Suprapubic skin (tissue), 4 donors: Measurements from ENCODE around the gene UBXN10. TPM values are rescaled to one million over a fixed set of nuclear protein-coding genes. Genes with fewer than 3 reads are reported as not detected.

Experiments
- DNase-seq, 2 donors: peaks; one replicate each; pipeline ENCODE4 v3.0.0-alpha.2; 2019; ENCODE audit warnings: low spot score in 2 of 2
- H3K27ac ChIP-seq: fragments of 200-600 bp; sonication (generic); one replicate; pipeline ENCODE4 v1.5.1; 2019
- H3K27me3 ChIP-seq: fragments of 200-600 bp; sonication (generic); one replicate; pipeline ENCODE4 v1.5.1; 2019
- H3K36me3 ChIP-seq: fragments of 200-600 bp; sonication (generic); one replicate; pipeline ENCODE4 v1.5.1; 2019
- H3K4me1 ChIP-seq: fragments of 200-600 bp; sonication (generic); one replicate; pipeline ENCODE4 v1.5.1; 2019
- H3K4me3 ChIP-seq: fragments of 200-600 bp; sonication (generic); one replicate; pipeline ENCODE4 v1.5.1; 2019; ENCODE audit warnings: mild to moderate bottlenecking
- H3K9me3 ChIP-seq: fragments of 200-600 bp; sonication (generic); one replicate; pipeline ENCODE4 v1.5.1; 2019
- CTCF ChIP-seq, 2 donors: fragments of 200-600 bp in 1 of 2; fragments of 450-650 bp in 1 of 2; sonication (generic) in 1 of 2; IDR thresholded peaks; one replicate each; pipeline ENCODE4 v1.5.1; 2016 to 2019; ENCODE audit warnings: antibody characterized with exemption in 2 of 2, mild to moderate bottlenecking in 1 of 2, moderate library complexity in 1 of 2
- EP300 ChIP-seq: sonication (generic); formaldehyde crosslinking; IDR thresholded peaks from one replicate; pipeline ENCODE4 v1.6.1; 2017; ENCODE audit warnings: antibody characterized with exemption
- POLR2A ChIP-seq, 2 donors: fragments of 450-650 bp; IDR thresholded peaks; one replicate each; pipeline ENCODE4 v1.6.1; 2017; ENCODE audit warnings: antibody characterized with exemption in 2 of 2, mild to moderate bottlenecking in 2 of 2, moderate library complexity in 2 of 2
- POLR2AphosphoS5 ChIP-seq, 3 donors: sonication (generic); formaldehyde crosslinking; IDR thresholded peaks; one replicate each; pipeline ENCODE4 v1.6.1; 2017; ENCODE audit warnings: antibody characterized with exemption in 3 of 3
- WGBS: methylation state at CpG from one replicate; pipeline ENCODE4 v1.1.5; 2018; 5-methylcytosine and 5-hydroxymethylcytosine counted together
- total RNA-seq, 4 donors: library from RNA; depleted of rRNA; stranded (reverse); fragments of >200 nt; gene quantifications; one replicate each; pipeline ENCODE4 v1.1.0, GENCODE V29; 2016

The UBXN10 gene
- total RNA-seq, 4 donors from 2014 or later, result 0.48 to 1.0 (median 0.68) TPM

- H3K36me3 ChIP-seq, result no peaks in the 10 kb centered on the region
- no peak overlapping the region for H3K27ac ChIP-seq
- no peak overlapping the region for H3K4me3 ChIP-seq
- H3K27me3 ChIP-seq, result peaks cover 53% of the 10 kb centered on the region
- TF ChIP-seq CTCF (IDR thresholded peaks at IDR 0.05), result no peak
- TF ChIP-seq POLR2AphosphoS5 (IDR thresholded peaks at IDR 0.05), result no peak
- TF ChIP-seq POLR2A (IDR thresholded peaks at IDR 0.05), result no peak
- no peak for TF ChIP-seq EP300
- no peaks in the 10 kb centered on the region for H3K4me1 ChIP-seq
- 76% methylated on average over 2 of the region's 2 CpGs for WGBS
- no peak for DNase-seq
- no peaks in the 10 kb centered on the region for H3K9me3 ChIP-seq
These were observed 54.1 kb downstream of the UBXN10 start for GRCh38 chr1:20240012-20240411.

DNA sequence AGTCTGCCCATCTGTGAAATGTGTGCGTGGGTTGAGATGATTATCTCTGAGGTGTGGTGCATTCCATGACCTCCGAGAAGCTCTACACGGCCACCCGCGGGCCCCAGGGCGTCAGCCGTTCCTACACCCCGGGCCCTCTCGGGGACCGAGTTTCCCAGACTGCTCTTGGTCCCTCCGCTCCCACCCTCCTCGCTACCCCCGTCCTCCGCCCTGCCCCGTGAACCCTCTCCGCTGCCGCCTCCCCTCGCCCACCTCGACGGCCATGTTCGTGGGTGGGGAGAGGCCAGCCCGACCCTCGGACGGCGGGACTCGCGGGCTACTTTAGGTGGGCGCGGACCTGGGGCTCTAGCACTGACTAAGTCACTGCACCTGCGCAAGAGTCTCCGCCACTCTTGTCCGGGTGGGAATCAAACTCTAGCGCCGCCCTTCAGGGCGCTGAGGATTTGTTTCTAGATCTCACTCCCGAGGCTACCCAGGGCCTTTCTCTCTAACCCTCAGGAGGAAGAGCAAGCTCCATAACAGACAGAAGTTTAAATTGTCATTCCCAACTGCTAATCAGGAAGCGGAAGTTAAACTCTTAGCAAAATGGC lies 57.1 kb downstream of the UBXN10 start:
- WGBS, result 68% methylated on average over 36 of the region's 37 CpGs
- Histone ChIP-seq H3K36me3 (no peaks in the 10 kb centered on the region), H3K27ac (no peak overlapping the region), H3K4me3 (no peak overlapping the region), H3K9me3 (no peaks in the 10 kb centered on the region), H3K27me3 (peaks cover 45% of the 10 kb centered on the region), H3K4me1 (no peaks in the 10 kb centered on the region)
- TF ChIP-seq EP300 (no peak), POLR2AphosphoS5 (IDR thresholded peaks at IDR 0.05) (no peak), CTCF (IDR thresholded peaks at IDR 0.05) (no peak), POLR2A (IDR thresholded peaks at IDR 0.05) (no peak)
- no peak for DNase-seq

Other genes starting within 250 kb of the UBXN10 start
- 10 to 100 TPM in 3 of 4 donors, 1 to 10 TPM in 1; 6.4 to 69.0 (median 26.7) TPM for gene PLA2G2A, start 206.5 kb upstream of the UBXN10 start, total RNA-seq
- 1 to 10 TPM in 1 of 4 donors, under 1 TPM in 1, not detected in 2; 0.79 to 4.2 TPM for gene PLA2G5, start 115.9 kb upstream of the UBXN10 start, total RNA-seq
- gene PLA2G2D, start 66.6 kb upstream of the UBXN10 start, total RNA-seq, result not detected
- 10 to 100 TPM; 11.9 to 33.8 (median 16.7) TPM for gene PLA2G2F, start 46.8 kb upstream of the UBXN10 start, total RNA-seq
- gene PLA2G2C, start 422 bp downstream of the UBXN10 start, total RNA-seq, result not detected
- under 1 TPM in 1 of 4 donors, not detected in 3; 0.16 TPM for gene VWA5B1, start 104.8 kb downstream of the UBXN10 start, total RNA-seq